Activated T-helper 17 cell treated with anti-CD3 and anti-CD28 coated beads, Interleukin-2, amount 50 U/mL, for 72 hours (primary cell): ENCODE data around the gene MACROD1. TPM values are rescaled to one million over a fixed set of nuclear protein-coding genes. Genes with fewer than 3 reads are reported as not detected.
"Not testable (repeated sequence)": the region's sequence is repeated elsewhere in the genome, so short reads cannot be mapped to it uniquely, and the experiment has no call there.

Experiments used
- ATAC-seq: fragments of 150-1000 bp; cut with Tn5 transposase; replicated peaks from 2 replicates; pipeline ENCODE4 v1.10.0; 2021; ENCODE audit warnings: mild to moderate bottlenecking, moderate library complexity
- H3K27ac Mint-ChIP-seq: one replicate; pipeline ENCODE4 v1.8.0; 2022; ENCODE audit warnings: mixed read lengths
- H3K27me3 Mint-ChIP-seq: one replicate; pipeline ENCODE4 v1.8.0; 2022; ENCODE audit warnings: mixed read lengths
- H3K36me3 Mint-ChIP-seq: one replicate; pipeline ENCODE4 v1.8.0; 2022; ENCODE audit warnings: low read depth, mild to moderate bottlenecking, mixed read lengths
- H3K4me1 Mint-ChIP-seq: one replicate; pipeline ENCODE4 v1.8.0; 2022; ENCODE audit warnings: mixed read lengths
- H3K4me3 Mint-ChIP-seq: one replicate; pipeline ENCODE4 v1.8.0; 2022; ENCODE audit warnings: mild to moderate bottlenecking, mixed read lengths
- H3K9me3 Mint-ChIP-seq: one replicate; pipeline ENCODE4 v1.8.0; 2022; ENCODE audit warnings: mixed read lengths
- total RNA-seq, 2 donors: library from RNA; stranded (reverse); gene quantifications; one replicate each; pipeline ENCODE4 v1.2.3, GENCODE V29; 2022

Gene MACROD1
- total RNA-seq, 2 donors from 2014 or later = 5.4 to 9.6 TPM

DNA sequence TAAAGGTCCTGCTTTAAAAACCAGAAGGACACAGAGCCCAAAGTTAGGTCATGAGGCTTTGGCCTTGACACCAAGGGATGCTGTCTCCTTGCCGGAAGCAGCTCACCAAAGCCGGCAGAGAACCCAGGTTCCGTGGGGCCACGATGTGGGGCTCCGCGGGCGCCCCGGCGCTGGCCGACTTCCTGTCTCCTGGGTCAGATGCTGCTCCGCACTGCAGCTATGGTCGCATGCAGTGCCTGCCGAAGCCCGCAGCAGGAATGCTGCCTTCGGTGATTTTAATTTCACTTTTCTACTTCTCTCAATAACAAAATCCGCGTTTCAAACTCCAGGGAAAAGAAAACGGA is 180.1 kb downstream of the MACROD1 start:
- Mint-ChIP-seq H3K27me3 (no peaks in the 10 kb centered on the region), H3K9me3 (no peaks in the 10 kb centered on the region), H3K4me1 (peaks cover 16% of the 10 kb centered on the region), H3K36me3 (peaks cover 36% of the 10 kb centered on the region), H3K27ac (peak overlapping the region; percentile 99), H3K4me3 (peak overlapping the region; percentile 99)
- ATAC-seq = peak; percentile 84

DNA sequence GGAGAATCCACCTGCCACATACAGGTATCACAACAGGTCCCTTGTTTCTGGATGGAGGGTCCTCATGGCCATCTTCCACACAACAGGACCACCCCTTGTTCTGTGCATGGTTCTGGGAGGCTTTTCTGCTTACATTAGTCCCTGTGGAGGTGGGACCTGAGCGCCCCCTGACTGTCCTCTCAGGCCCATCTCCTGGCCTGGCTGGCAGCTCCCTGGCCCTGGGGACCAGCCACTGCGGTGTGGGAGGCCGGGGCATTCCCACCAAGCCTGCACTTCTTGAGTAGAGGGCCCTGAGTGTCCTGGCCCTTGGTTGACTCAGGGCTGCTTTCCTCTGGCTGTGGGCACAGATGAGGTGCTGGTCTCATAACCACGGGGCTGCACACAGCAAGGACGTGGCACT is 186.5 kb downstream of the MACROD1 start:
- no peak overlapping the region for H3K4me3 Mint-ChIP-seq
- H3K27ac Mint-ChIP-seq = no peak overlapping the region
- ATAC-seq = no peak
- no peaks in the 10 kb centered on the region for H3K27me3 Mint-ChIP-seq
- H3K9me3 Mint-ChIP-seq = no peaks in the 10 kb centered on the region
- peaks cover 38% of the 10 kb centered on the region for H3K36me3 Mint-ChIP-seq
- peaks cover 16% of the 10 kb centered on the region for H3K4me1 Mint-ChIP-seq

DNA sequence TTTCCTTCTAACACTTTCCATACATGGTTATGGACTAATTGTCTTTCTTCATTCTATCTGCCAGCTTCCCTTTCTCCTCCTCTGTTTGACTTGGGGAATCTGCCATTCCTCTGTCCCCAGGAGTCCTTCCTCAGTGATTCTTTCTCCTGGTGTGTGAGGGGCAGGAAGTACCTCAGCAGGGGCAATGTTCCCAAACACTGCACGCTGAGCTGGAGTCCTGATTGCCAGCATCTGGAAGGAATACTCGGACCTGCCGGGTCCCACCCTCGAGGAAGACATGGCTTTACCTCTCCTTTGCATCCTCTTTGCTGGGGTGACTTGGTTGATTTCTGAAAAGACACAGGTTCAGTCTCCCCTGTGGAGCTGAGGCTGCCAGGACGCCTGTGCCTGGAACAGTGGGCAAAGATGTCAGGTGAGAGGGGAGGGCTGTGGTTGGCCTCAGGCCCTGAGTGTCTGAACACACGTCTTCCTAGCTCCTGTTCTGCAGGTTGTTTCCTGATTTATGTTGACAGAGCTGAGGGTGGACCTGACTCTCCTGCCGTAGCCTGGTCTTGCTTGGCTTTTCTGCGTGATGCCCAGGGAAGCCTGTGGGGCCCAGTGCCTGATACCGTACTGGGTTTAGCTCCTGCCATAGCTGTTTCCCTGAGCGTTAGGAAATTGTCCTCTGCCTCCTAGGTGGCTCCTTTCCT is 187.2 kb downstream of the MACROD1 start:
- ATAC-seq = no peak
- Mint-ChIP-seq H3K36me3 (peaks cover 40% of the 10 kb centered on the region), H3K27ac (peak overlapping the region; percentile 67), H3K4me1 (peaks cover 16% of the 10 kb centered on the region), H3K4me3 (peak overlapping the region; percentile 14), H3K27me3 (no peaks in the 10 kb centered on the region), H3K9me3 (no peaks in the 10 kb centered on the region)

DNA sequence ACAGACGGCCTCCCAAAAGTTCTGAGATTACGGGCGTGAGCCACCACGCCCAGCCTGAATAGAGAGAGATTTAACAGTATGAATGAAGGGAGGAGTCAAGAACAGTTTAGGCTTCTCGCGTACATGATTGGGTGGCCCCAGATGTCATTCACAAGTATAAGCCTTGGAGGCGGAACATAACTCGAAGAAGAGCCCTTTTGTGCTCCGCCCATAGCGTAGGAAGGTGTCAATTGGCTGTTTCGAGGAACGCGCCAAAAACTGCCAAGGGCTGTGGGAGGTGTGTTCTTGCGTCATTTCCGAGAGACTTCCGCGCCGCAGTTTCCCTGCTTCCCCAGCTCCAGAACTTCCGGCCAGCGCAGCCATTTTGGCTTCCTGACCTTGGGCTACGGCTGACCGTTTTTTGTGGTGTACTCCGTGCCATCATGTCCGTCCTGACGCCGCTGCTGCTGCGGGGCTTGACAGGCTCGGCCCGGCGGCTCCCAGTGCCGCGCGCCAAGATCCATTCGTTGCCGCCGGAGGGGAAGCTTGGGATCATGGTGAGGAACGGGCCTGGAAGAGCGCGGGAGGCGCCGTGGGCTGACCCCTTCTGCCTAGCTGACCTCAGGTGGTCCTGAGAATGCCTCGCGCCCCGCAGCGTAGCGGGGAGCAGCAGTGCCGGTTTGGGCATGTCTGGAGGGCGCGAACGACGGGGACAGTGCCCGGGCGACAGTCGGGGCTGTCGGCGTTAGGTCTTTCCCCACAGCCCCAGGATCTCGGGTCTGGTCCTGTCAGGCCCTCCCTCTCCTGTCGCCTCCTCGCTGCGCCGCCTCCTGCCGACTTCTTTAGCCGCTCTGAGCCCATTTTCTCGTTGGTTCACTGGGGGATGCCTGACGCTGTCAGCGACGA is 191.4 kb downstream of the MACROD1 start, which contains the start of gene COX8A:
COX8A (plus strand) TSS at position 362 of the 885 bp plus-strand sequence; CDS start at position 423, 61 bp downstream.
- Mint-ChIP-seq H3K4me3 (peak within 1 kb of the TSS; percentile 99), H3K4me1 (peaks cover 21% of the 10 kb centered on the region), H3K27me3 (no peaks in the 10 kb centered on the region), H3K9me3 (no peaks in the 10 kb centered on the region), H3K27ac (peak within 1 kb of the TSS; percentile 98), H3K36me3 (peaks cover 40% of the 10 kb centered on the region)
- ATAC-seq = peak; percentile 99

DNA sequence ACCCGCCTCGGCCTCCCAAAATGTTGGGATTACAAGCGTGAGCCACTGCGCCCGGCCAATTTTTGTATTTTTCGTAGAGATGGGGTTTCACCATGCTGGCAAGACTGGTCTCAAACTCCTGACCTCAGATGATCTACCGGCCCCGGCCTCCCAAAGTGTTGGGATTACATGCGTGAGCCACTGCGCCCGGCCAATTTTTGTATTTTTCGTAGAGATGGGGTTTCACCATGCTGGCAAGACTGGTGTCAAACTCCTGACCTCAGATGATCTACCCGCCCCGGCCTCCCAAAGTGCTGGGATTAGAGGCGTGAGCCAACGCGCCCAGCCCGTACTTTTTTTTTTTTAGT is 192.0 kb downstream of the MACROD1 start:
- H3K27ac Mint-ChIP-seq = peak overlapping the region; percentile 98
- not testable (repeated sequence) for H3K9me3 Mint-ChIP-seq, ATAC-seq, H3K27me3 Mint-ChIP-seq
- peaks cover 39% of the 10 kb centered on the region for H3K36me3 Mint-ChIP-seq
- H3K4me3 Mint-ChIP-seq = peak overlapping the region; percentile 99
- peaks cover 21% of the 10 kb centered on the region for H3K4me1 Mint-ChIP-seq

DNA sequence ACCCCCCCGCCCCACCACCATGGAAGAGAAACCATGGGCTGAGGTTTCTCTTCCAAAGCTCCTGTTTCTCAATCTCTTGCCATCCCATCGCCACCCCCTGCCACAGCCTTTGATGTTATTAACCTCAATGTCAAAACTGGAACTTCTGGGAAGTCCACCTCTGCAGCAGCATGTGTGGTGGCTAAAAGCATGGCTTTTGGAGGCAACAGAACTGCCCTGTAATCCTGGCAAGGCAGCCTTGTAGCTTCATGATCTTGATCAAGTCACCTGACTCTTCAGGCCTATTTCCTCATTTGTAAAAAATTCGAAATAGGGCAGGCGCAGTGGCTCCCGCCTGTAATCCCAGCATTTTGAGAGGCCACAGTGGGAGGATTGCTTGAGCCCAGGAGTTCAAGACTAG is 195.0 kb downstream of the MACROD1 start:
- Mint-ChIP-seq H3K36me3 (peaks cover 16% of the 10 kb centered on the region), H3K9me3 (no peaks in the 10 kb centered on the region), H3K27me3 (peaks cover 3% of the 10 kb centered on the region), H3K4me1 (peaks cover 7% of the 10 kb centered on the region), H3K4me3 (no peak overlapping the region), H3K27ac (no peak overlapping the region)
- ATAC-seq = no peak

DNA sequence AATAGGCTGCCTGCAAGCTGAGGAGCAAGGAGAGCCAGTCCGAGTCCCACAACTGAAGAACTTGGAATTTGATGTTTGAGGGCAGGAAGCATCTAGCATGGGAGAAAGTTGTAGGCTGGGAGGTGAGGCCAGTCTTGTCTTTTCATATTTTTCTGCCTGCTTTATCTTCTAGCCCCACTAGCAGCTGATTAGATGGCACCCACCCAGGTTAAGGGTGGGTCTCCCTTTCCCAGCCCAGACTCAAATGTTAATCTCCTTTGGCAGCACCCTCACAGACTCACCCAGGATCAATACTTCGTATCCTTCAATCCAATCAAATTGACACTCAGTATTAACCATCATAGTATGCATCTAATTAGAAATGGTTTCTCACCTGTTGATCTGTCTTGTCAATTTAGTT is 196.5 kb downstream of the MACROD1 start:
- Mint-ChIP-seq H3K27me3 (peaks cover 3% of the 10 kb centered on the region), H3K9me3 (no peaks in the 10 kb centered on the region), H3K27ac (no peak overlapping the region), H3K4me1 (peaks cover 5% of the 10 kb centered on the region), H3K4me3 (no peak overlapping the region), H3K36me3 (peaks cover 3% of the 10 kb centered on the region)
- ATAC-seq = no peak

DNA sequence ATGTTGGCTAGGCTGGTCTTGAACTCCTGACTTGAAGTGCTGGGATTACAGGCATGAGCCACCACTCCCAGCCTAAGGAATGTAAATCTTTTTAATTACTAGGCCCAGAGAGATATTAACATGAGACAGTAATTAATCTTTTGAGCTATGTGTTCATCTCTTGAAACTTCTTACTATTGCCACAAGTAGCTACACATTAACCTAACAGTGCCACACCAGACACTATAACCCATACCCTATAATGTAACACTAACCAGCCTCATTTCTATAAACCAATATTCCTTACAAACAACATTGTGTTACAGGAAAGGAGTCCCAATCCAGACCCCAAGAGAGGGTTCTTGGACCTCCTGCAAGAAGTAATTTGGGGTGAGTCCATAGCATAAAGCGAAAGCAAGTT is 199.5 kb downstream of the MACROD1 start:
- Mint-ChIP-seq H3K27me3 (peaks cover 3% of the 10 kb centered on the region), H3K4me1 (no peaks in the 10 kb centered on the region), H3K27ac (no peak overlapping the region), H3K9me3 (no peaks in the 10 kb centered on the region), H3K36me3 (no peaks in the 10 kb centered on the region), H3K4me3 (no peak overlapping the region)
- ATAC-seq = no peak

DNA sequence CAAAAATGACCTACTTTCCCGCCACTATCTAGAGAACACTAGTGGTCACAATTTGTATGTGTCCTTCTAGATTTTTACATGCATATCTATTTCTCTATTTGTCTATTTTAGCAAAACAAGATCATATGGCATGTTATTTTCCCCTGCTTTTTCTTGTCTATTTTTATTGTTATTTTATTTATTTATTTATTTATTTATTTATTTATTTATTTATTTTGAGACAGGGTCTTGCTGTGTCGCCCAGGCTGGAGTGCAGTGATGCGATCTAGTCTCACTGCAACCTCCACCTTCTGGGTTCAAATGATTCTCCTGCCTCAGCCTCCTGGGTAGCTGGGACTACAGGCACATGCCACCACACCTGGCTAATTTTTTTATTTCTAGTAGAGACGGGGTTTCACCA is 202.0 kb downstream of the MACROD1 start:
- not testable (repeated sequence) for H3K4me1 Mint-ChIP-seq, H3K27me3 Mint-ChIP-seq, H3K9me3 Mint-ChIP-seq, H3K27ac Mint-ChIP-seq, H3K4me3 Mint-ChIP-seq, ATAC-seq, H3K36me3 Mint-ChIP-seq

DNA sequence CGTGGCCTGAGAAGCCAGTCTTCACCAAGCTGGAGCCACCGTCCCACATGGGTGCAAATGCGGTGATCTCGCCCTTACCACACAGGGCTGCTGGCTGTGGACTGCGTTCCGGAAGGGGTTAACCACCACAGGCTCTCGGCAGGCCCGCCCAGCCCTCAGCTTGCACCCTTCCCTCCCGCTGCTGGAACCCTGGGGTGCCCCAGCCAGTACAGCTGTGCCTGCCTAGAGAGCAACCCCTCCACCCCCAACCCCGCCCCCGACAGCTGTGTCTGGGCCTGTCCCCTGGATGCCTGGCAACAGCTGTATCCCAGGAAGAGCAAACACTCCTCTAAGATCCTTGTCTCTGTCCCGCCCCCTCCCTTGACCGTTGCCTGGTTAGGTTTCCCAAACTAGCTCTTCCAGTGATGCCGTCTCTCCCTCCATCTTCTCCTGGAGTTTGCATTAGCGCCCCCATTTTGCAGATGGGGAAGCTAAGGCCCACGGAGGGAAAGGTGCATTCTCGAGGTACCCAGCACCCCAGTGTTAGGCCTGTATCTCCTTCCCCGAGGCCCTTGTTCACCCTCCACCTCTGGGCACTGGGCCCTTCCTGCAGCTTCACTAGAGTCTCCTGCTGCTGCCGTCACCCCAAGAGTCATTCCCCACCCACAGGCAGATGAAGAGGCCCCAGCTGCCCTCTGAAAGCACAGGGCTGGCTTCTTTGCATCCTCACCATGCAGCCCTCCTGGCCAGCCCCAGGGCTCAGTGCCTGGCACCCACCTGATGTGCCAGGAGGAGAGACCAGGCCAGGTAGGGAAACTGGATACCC is 204.1 kb downstream of the MACROD1 start:
- peak overlapping the region; percentile 39 for H3K27ac Mint-ChIP-seq
- no peaks in the 10 kb centered on the region for H3K4me1 Mint-ChIP-seq
- no peaks in the 10 kb centered on the region for H3K9me3 Mint-ChIP-seq
- peak; percentile 60 for ATAC-seq
- H3K4me3 Mint-ChIP-seq = peak overlapping the region; percentile 32
- no peaks in the 10 kb centered on the region for H3K36me3 Mint-ChIP-seq
- H3K27me3 Mint-ChIP-seq = no peaks in the 10 kb centered on the region

DNA sequence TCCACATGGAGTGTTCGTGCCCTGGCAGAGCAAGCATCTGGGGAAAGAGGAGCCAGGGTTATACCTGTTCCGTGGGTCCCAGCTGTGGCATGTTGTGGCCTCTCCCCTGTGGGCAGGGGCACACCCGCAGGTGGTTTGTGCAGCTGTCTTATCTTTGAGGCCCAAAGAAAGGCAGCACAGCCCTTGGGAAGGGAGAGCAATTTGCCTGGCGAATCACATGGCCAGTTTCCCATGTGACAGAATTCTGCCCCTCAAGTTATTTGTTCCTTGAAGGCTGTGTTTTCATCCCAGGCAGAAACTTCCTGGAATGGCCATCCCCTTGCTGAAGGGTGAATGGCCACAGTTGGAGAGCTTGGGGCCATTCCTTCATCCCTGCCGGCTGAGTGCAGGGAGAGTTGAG is 207.9 kb downstream of the MACROD1 start:
- no peak overlapping the region for H3K27ac Mint-ChIP-seq
- ATAC-seq = no peak
- peaks cover 33% of the 10 kb centered on the region for H3K36me3 Mint-ChIP-seq
- no peaks in the 10 kb centered on the region for H3K9me3 Mint-ChIP-seq
- H3K4me1 Mint-ChIP-seq = no peaks in the 10 kb centered on the region
- no peaks in the 10 kb centered on the region for H3K27me3 Mint-ChIP-seq
- H3K4me3 Mint-ChIP-seq = no peak overlapping the region

DNA sequence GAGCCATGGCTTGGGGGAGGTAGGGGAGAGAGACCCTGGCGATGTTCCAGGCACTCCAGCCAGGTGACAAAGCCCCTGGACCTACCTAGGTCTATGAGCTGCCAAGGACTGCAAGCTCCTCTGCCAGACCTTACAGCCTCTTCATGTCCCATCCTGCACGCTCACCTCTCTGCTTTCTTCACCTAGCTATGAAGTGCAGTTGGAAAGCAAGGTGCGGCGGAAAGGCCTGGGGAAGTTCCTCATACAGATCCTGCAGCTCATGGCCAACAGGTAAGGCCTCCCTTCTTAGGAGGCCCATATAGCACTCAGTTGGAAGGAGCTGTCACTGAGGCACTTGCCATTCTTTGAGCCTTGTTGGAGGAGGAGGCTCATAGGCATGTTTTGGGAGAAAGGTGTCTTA is 213.3 kb downstream of the MACROD1 start:
- ATAC-seq = no peak
- H3K4me1 Mint-ChIP-seq = peaks cover 14% of the 10 kb centered on the region
- H3K9me3 Mint-ChIP-seq = no peaks in the 10 kb centered on the region
- no peaks in the 10 kb centered on the region for H3K27me3 Mint-ChIP-seq
- no peak overlapping the region for H3K4me3 Mint-ChIP-seq
- H3K36me3 Mint-ChIP-seq = peaks cover 62% of the 10 kb centered on the region
- H3K27ac Mint-ChIP-seq = peak overlapping the region; percentile 31

DNA sequence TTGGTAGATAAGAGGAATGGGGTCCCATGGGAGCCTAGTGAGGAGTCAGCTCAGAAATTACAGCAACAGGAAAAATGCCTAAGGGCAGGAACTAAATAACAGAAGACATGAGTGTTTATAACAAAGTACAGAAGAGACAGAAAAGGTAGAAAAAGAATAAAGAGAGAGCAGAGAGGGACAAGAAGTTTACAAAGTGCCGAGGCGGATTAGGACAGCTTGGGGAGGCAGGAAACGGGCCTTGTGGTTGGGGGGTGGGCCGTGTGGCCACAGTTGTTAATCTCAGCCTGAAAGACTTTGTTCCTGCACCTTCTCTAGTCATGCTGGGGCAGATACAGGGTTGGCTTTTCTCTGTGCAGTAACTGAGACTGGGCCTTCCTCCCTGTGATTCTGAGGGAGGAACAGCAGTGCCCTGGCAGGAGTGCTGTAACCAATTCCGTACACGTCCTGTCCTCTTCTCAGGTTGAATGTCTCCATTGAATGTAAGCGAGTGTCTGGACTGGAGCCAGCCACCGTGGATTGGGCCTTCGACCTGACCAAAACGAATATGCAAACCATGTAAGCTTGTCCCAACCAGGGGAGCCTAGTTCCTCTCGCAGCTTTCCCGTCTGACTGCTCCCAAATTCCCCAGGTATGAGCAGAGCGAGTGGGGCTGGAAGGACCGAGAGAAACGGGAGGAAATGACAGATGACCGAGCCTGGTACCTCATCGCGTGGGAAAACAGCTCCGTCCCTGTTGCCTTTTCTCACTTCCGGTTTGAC is 214.0 kb downstream of the MACROD1 start:
- peaks cover 69% of the 10 kb centered on the region for H3K36me3 Mint-ChIP-seq
- peak overlapping the region; percentile 31 for H3K27ac Mint-ChIP-seq
- H3K4me3 Mint-ChIP-seq = peak overlapping the region; percentile 20
- peak; percentile 78 for ATAC-seq
- H3K27me3 Mint-ChIP-seq = no peaks in the 10 kb centered on the region
- peaks cover 14% of the 10 kb centered on the region for H3K4me1 Mint-ChIP-seq
- H3K9me3 Mint-ChIP-seq = no peaks in the 10 kb centered on the region
